Activated CD8-positive, alpha-beta memory T cell treated with anti-CD3 and anti-CD28 coated beads for 48 hours (primary cell): ENCODE measurements around the gene IRAK2.
A peak's percentile ranks its signal among the peaks of the same experiment; 100 is the strongest.
"Not testable (repeated sequence)": the region's sequence is repeated elsewhere in the genome, so short reads cannot be mapped to it uniquely, and the experiment has no call there.

Source experiments
- DNase-seq, 3 experiments: peaks; one replicate each; pipeline ENCODE4 v3.0.0-alpha.2; 2020; ENCODE audit warnings: low read depth in 2 of 3, low spot score in 2 of 3

The IRAK2 gene, protein sequence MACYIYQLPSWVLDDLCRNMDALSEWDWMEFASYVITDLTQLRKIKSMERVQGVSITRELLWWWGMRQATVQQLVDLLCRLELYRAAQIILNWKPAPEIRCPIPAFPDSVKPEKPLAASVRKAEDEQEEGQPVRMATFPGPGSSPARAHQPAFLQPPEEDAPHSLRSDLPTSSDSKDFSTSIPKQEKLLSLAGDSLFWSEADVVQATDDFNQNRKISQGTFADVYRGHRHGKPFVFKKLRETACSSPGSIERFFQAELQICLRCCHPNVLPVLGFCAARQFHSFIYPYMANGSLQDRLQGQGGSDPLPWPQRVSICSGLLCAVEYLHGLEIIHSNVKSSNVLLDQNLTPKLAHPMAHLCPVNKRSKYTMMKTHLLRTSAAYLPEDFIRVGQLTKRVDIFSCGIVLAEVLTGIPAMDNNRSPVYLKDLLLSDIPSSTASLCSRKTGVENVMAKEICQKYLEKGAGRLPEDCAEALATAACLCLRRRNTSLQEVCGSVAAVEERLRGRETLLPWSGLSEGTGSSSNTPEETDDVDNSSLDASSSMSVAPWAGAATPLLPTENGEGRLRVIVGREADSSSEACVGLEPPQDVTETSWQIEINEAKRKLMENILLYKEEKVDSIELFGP

DNA sequence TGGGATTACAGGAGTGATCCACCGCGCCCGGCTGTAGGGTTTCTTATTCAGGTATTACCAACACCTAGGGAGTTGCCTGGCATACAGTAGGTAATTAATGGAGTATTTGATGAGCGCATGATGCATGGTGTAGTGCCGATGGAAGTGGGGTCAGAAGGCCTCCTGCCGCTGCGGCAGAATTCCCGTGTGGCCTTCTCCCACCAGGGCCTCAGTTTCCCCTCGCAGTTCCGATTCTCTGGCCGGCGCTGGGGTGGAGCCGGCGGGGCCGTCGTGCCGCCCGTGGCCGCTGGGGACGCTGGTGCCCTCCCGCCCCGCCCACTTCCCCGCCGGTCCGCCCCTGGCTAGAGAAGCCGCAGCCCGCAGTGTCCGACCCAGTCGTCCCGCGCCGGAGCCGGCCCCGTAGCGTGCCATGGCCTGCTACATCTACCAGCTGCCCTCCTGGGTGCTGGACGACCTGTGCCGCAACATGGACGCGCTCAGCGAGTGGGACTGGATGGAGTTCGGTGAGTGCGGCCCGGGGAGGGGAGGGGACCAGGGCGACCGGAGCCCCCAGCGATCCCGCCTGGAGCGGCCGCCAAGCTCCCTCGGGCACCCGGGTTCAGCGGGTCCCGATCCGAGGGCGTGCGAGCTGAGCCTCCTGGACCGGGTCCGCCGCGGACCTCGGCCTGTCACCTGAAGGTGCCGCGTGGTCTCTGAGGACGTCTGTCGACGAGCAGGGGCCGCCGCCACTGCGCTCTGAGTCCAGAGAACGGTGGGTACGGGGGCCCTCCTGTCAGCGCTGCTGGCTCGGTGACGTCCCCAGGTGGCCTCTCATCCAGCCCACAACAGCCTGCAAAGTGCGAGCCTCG, at the start of gene IRAK2:
TSS of gene IRAK2 (plus strand) at position 374 of the 848 bp plus-strand sequence. CDS start at position 410, 36 bp downstream.
- DNase-seq, result peak; percentile 23 to 41 (median 35)

DNA sequence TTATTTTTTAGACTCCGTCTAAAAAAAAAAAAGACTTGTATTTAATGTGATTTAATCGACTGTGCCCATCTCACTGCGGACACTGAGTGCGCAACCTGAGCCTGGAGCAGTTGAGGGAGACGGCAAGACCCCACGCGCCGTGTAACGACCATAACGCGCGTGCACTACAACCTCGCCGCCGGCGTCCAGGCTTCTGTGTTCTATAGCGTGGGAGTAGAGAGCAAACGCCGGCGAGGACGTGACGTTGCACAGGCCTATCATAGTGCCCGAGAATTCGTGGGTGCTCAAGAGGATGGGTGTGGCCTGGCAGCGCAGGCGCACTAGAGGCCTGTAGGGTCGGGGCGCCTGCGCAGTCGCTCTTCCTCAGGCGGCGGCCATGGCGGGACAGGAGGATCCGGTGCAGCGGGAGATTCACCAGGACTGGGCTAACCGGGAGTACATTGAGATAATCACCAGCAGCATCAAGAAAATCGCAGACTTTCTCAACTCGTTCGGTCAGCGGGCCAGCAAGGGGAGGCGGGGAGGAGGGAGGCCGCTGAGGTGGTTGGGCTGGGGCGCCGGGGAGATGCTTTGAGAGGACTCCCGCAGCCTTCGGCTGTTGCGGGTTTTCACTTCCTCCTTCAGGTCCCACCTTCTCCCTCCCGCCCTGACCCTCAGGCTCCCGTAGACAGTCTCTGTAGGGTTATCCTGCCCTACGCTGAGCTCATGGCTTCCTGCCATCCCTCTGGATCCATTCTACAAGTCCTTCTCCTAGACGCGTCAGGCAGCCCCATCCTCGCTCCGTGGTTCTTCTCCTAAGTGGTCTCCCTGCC, 49.2 kb upstream of the IRAK2 start, which contains the start of gene BRK1:
TSS of gene BRK1 (plus strand) at position 350 of the 812 bp plus-strand sequence. CDS start at position 377, 27 bp downstream.
- DNase-seq, result peak; percentile 73 to 84 (median 84)

DNA sequence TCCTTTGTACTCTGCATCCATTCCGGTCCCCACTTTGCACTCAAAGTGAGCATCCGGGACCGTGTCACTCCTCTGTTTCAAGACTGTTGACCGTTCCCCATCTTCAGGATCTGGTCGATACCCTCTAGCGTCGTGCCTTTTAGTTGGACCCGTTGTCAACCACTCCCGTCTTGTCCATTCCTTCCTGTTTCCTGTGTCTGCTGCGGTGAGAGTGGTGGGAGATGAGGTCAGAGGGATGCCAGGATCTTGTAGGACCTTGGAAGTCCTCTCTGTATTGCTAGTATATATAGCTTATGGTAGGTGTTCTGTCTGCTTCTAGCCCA, 48.6 kb upstream of the IRAK2 start:
- peak in 1 of 3 experiments; percentile 3 for DNase-seq

DNA sequence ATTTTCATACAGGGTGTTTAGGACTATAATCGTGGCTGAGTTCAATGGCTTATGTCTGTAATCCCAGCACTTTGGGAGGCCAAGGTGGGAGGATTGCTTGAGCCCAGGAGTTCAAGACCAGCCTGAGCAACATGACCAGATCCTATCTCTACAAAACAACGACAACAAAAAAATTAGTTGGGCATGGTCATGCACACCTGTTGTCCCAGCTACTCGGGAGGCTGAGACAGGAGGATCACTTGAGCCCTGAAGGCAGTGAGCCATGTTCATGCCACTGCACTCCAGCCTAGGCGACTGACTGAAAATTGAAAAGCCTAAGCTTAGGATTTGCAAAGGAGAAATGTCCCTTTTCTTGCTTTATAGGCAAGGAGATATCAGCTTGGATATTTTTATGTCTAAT, 47.8 kb upstream of the IRAK2 start:
- DNase-seq, result no peak

DNA sequence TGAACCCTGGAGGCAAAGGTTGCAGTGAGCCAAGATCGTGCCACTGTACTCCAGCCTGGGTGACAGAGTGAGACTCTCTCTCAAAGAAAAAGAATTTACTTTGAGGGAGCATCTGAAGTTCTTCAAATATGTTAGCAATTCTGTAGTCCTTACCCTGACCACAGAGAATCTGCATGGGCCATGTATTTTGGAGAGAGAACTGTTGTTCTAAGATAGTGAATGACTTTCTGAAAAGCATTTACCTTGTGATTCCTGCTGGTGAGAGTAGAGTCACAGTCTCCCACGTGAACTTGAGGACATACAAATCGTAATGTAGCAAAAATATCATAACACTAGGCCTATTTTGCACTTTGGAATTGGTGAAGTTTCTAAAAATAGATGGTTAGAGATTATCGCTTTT, 45.3 kb upstream of the IRAK2 start:
- no peak for DNase-seq

DNA sequence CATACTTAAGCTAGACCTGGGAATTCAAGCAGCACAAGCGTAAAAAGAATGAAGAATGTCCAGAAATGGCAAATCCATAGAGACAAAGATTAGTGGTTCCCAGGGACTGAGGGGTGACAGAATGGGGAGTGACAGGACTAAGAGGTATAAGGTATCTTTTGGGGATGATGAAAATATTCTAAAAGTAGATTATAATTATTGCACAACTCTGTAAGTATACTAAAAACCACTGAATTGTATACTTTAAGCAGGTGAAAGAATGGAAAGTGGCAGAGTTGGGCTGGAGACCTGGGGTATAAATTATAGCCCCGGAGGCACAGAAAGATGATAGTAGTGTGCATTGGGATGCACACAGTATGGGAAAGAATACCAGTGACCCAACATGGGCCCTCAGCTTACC, 43.7 kb upstream of the IRAK2 start:
- no peak for DNase-seq

DNA sequence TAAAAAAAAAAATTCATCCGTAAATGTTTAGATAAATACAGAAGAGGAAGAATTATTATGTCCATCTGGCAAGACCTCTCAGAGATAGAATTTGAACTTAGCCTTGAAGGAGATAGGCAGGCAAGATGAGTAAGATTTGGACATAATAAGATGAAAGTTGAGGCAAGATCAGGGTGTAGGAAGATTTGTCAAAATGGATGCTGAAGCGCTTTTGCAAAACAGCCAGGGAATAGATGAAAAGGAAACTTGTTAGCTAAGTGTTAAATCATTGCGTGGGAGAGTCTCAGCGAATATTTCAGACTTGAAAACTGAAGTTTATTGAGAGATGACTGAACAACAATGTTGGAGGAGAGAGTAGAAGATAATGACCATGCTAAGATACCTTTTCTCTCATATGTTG, 42.0 kb upstream of the IRAK2 start:
- DNase-seq, result no peak

DNA sequence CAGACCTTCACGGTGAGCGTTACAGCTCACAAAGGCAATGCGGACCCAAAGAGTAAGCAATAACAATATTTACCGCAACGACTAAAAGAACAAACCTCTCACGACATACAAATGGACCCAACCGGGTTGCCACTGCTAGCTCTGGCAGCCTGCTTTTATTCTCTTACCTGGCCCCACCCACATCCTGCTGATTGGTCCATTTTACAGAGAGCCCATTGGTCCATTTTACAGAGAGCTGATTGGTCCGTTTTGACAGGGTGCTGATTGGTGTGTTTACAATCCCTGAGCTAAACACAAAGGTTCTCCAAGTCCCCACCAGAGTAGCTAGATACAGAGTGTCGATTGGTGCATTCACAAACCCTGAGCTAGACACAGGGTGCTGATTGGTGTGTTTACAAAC, 28.8 kb upstream of the IRAK2 start:
- not testable (repeated sequence) for DNase-seq

DNA sequence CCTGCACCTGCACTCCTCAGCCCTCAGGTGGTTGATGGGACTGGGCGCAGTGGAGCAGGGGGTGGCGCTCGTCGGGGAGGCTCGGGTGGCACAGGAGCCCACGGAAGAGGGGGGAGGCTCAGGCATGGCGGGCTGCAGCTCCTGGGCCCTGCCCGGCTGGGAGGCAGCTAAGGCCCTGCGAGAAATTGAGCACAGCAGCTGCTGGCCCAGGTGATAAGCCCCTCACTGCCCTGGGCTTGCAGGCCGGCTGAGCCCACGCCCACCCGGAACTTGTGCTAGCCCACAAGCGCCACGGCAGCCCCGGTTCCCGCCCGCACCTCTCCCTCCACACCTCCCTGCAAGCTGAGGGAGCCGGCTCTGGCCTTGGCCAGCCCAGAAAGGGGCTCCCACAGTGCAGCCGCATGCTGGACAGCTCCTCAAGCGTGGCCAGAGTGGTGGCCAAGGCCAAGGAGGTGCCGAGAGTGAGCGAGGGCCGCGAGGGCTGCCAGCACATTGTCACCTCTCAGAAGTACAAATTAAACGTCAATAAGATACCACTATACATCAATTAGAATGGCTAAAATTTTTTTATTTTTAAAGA, 28.2 kb upstream of the IRAK2 start:
- DNase-seq, result no peak

DNA sequence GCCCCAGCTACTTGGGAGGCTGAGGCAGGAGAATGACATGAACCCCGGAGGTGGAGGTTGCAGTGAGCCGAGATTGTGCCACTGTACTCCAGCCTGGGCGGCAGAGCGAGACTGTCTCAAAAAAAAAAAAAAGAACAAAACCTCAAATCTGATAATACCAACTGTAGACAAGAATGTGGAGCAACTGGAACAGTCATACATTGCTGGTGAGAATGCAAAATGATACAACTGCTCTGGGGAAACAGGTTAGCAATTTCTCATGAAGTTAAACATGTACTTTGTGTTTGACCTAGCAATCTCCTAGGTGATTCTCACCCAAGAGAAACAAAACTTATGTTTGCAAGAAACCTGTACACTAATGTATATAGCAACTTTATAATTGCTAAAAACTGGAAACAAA, 27.5 kb upstream of the IRAK2 start:
- DNase-seq, result no peak

DNA sequence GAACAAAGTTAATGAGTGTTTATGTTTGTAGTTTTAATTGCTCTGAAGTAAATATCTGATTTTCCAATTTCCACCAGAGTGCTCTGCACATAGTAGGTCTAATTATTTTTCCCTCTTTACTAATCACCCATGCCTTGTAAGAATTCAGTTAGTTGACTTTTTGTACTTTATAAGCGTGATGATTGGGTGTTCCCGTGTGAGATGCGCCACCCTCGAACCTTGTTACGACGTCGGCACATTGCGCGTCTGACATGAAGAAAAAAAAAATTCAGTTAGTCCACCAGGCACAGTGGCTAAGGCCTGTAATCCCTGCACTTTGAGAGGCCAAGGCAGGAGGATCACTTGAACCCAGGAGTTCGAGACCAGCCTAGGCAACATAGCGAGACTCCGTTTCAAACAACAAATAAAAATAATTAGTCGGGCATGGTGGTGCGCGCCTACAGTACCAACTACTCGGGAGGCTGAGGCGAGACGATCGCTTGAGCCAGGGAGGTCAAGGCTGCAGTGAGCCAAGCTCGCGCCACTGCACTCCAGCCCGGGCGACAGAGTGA, 23.6 kb upstream of the IRAK2 start:
- DNase-seq, result no peak

DNA sequence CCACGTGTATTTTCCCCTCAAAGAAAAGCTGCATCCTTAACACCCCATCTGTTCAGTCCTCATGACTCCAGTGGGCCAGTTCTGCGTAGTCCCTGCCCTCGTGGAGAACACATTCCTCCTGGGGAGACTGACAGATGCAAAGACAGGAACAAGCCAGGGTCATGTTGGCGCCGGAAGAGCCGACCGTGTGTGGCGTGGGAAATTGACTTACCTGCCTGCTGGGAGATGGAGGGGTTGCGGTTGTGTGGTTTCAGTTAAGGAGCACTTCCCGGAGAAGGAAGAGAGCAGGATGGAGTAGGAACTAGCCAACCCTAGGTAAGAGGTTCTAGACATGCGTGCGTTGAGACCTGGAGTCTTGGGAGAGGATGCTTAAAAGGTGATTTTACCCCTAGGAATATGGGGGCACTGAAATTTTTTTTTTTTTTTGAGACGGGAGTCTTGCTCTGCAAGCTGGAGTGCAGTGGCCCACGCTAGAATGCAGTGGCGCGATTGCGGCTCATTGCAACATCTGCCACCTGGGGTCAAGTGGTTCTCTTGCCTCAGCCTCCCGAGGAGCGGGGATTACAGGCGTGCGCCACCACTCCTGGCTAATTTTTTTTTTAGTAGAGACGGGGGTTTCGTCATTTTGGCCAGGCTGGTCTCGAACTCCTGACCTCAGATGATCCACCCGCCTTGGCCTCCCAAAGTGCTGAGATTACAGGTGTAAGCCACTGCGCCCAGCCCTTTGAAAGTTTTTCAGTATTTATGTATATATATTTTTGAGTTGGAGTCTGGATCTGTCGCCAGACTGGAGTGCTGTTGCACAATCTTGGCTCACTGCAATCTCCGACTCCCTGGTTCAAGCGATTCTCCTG, 21.8 kb upstream of the IRAK2 start:
- no peak for DNase-seq

DNA sequence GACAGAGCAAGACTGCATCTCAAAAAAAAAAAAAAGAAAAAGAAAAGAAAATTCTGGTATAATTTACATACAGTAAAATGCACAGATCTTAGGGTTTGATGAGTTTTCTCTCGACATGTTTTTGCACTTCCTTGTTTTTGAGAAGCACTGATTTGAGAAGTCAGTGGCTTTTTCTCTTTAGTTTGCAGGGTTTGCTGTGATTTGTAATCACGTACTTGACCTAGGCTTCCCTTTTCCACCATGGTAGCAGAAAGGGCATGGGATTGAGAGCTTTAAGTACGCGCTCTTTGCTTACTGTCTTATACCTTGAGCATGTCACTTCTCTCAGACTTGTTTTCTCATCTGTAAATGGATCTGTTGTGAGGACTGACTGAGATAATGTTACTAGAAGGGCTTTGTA, 19.0 kb upstream of the IRAK2 start:
- no peak for DNase-seq

DNA sequence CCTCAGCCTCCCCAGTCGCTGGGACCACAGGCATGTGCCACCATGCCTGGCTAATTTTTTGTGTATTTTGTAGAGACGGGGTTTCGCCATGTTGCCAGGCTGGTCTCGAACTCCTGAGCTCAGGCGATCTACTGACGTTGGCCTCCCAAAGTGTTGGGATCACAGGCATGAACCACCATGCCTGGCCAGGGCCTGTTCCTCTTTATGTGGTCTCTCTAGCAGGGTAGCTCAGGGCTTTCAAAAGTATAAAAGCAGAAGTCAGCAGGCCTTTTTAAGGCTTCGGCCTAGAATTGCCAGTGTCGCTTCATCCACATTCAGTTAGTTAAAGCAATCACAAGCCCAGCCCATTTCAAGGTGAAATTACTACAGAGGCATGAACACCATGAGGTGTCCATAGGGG, 15.5 kb upstream of the IRAK2 start:
- no peak for DNase-seq

DNA sequence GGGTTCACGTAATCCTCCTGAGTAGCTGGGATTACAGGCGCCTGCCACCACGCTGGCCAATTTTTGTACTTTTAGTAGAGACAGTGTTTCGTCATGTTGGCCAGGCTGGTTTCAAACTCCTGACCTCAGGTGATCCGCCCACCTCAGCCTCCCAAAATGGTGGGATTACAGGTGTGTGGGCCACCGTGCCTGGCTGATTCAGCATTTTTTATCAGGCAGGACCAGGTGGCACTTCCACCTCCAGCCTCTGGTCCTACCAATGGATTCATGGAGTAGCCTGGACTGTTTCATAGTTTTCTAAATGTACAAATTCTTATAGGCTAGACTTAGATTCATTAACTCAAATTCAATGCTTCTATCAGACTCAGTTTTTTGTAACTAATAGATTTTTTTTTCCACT, 13.7 kb upstream of the IRAK2 start:
- no peak for DNase-seq

DNA sequence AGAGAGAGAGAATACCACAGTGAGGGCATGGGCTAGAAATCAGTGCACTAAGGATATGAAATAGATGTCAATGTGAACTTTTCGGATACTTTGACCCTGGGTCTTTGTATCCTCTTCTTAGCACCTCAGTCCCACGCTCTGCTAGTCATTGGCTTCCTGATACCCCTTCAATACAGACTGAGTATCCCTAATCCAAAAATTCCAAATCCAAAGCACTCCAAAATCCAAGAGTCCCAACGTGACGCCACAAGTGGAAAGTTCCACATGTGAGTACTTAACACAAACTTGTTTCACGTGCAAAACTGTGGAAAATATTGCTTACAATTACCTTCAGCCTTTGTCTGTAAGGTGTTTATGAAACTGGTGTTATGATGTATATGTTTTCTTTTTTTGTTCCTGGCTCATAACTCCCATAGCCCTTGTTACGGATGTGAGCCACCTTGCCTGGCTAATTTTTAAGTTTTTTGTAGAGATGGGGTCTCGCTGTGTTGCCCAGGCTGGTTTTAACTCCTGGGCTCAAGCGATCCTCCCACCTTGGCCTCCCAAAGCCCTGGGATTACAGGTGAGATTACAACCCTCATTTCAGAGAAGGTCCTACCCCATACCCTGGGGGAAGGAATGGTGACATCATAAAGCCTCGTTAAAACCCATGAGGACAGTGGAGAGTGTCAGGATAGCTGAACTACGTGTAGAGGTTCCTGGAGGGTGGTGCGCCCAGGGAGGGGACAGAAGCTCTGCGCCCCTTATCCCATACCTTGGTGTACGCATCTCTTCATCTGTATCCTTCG, 10.2 kb upstream of the IRAK2 start:
- DNase-seq, result no peak

DNA sequence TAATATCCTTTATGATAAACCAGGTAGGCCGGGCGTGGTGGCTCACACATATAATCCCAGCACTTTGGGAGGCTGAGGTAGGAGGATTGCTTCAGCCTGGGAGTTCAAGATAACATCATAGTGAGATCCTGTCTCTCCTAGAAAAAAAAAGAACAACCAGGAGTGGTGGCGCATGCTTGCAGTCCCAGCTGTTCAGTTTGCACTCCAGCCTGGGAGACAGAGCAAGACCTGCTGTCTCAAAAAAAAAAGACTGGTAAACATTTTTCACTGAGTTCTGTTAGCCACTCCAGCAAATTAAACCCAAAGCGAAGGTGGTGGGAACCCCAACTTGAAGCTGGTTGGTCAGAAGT, 9.6 kb upstream of the IRAK2 start:
- no peak for DNase-seq

DNA sequence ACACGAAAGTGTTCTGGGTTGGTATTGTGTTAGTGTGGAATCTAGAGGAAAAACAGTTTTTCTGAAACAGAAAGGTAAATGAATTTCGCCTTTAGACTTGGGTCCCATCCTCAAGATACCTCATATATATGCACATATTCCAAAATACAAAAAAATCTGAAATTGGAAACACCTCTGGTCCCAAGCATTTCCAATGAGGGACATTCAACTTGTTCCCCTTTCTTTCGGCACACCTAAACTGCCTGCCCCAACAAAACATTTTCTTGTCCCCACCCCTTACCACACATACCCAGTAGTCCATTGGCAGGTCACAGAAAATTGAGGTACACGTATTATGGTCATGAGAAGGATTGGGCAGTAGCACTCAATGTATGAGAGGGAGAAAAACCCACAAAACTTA, 9.1 kb upstream of the IRAK2 start:
- no peak for DNase-seq

DNA sequence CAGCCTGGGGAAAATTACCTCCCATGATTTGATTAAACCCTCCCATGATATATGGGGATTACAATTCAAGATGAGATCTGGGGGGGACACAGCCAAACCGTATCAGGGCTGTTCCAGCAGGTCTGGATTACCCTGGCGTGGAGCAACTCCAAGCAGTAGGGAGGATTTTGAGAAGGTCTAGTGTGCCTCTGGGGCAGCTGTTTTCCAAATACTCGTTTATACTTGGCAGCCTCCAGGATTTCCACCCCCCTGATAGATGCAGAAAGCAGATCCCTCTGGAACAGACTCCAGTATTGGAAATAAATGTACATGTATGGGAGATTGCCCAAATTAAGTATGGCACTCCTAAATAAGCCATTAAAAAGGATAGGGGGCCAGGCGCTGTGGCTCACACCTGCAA, 7.7 kb upstream of the IRAK2 start:
- DNase-seq, result no peak
